ENCODE results near the gene POLR2J.

DNA sequence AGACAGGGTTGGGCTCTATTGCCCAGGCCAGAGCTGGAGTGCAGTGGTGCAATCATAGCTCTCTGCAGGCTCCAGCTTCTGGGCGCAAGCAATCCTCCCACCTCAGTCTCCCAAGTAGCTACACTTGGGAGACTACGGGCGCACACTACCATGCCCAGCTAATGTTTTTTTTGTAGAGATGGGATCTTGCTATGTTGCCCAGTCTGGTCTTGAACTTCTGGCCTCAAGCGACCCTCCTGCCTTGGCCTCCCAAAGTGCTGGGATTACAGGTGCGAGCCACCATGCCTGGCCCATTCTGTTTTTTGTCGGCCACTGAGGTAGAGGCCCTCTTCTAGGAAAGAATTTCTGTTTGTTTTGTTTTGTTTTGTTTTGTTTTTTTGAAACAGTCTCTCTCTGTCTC, 26.3 kb downstream of the POLR2J start:
- TF ChIP-seq CTCF (conservative IDR thresholded peaks at IDR 0.05; ENCODE audit: low read length) (no peak), EZH2phosphoT487 (IDR thresholded peaks at IDR 0.05; ENCODE audit: borderline replicate concordance, low read depth, low read length) (no peak)

Measured in OCI-LY7 (cell line).